Measurements from ENCODE around the gene PLCD3. TPM values are rescaled to one million over a fixed set of nuclear protein-coding genes. Genes with fewer than 3 reads are reported as not detected.
A peak's percentile ranks its signal among the peaks of the same experiment; 100 is the strongest.

Gene PLCD3
- total RNA-seq, 1 donor from 2014 or later = 6.2 TPM

GRCh38 chr17:45098869-45099616 lies 33.3 kb downstream of the PLCD3 start:
- H3K27me3 Mint-ChIP-seq (ENCODE audit: unreplicated experiment) = no peaks in the 10 kb centered on the region
- no peaks in the 10 kb centered on the region for H3K36me3 Mint-ChIP-seq (ENCODE audit: unreplicated experiment)
- H3K9me3 Mint-ChIP-seq (ENCODE audit: unreplicated experiment) = no peaks in the 10 kb centered on the region
- peaks cover 14% of the 10 kb centered on the region for H3K4me1 Mint-ChIP-seq (ENCODE audit: low read depth, unreplicated experiment)
- H3K4me3 Mint-ChIP-seq (ENCODE audit: unreplicated experiment) = no peak overlapping the region
- DNase-seq = peak; percentile 95
- no peak overlapping the region for H3K27ac Mint-ChIP-seq (ENCODE audit: unreplicated experiment)
- peak; percentile 84 for TF ChIP-seq CTCF (IDR thresholded peaks at IDR 0.05; ENCODE audit: partially characterized antibody, unreplicated experiment)

GRCh38 chr17:45098081-45098868 lies 34.0 kb downstream of the PLCD3 start:
- Mint-ChIP-seq H3K27me3 (ENCODE audit: unreplicated experiment) (no peaks in the 10 kb centered on the region), H3K27ac (ENCODE audit: unreplicated experiment) (no peak overlapping the region), H3K4me3 (ENCODE audit: unreplicated experiment) (no peak overlapping the region), H3K4me1 (ENCODE audit: low read depth, unreplicated experiment) (peaks cover 14% of the 10 kb centered on the region), H3K36me3 (ENCODE audit: unreplicated experiment) (no peaks in the 10 kb centered on the region), H3K9me3 (ENCODE audit: unreplicated experiment) (no peaks in the 10 kb centered on the region)
- no peak for DNase-seq
- TF ChIP-seq CTCF (IDR thresholded peaks at IDR 0.05; ENCODE audit: partially characterized antibody, unreplicated experiment) = no peak

- no peaks in the 10 kb centered on the region for H3K36me3 Mint-ChIP-seq (ENCODE audit: unreplicated experiment)
- TF ChIP-seq CTCF (IDR thresholded peaks at IDR 0.05; ENCODE audit: partially characterized antibody, unreplicated experiment) = no peak
These were observed 35.4 kb downstream of the PLCD3 start for GRCh38 chr17:45096926-45097325.

GRCh38 chr17:45096141-45096540 lies 36.2 kb downstream of the PLCD3 start:
- no peaks in the 10 kb centered on the region for H3K27me3 Mint-ChIP-seq (ENCODE audit: unreplicated experiment)

More at GRCh38 chr17:45096926-45097325, 35.4 kb downstream of the PLCD3 start:
- no peaks in the 10 kb centered on the region for H3K27me3 Mint-ChIP-seq (ENCODE audit: unreplicated experiment)
- no peaks in the 10 kb centered on the region for H3K9me3 Mint-ChIP-seq (ENCODE audit: unreplicated experiment)
- no peak for DNase-seq
- no peak overlapping the region for H3K4me3 Mint-ChIP-seq (ENCODE audit: unreplicated experiment)
- peaks cover 9% of the 10 kb centered on the region for H3K4me1 Mint-ChIP-seq (ENCODE audit: low read depth, unreplicated experiment)
- no peak overlapping the region for H3K27ac Mint-ChIP-seq (ENCODE audit: unreplicated experiment)

More at GRCh38 chr17:45096141-45096540, 36.2 kb downstream of the PLCD3 start:
- Mint-ChIP-seq H3K9me3 (ENCODE audit: unreplicated experiment) (no peaks in the 10 kb centered on the region), H3K4me1 (ENCODE audit: low read depth, unreplicated experiment) (peaks cover 5% of the 10 kb centered on the region), H3K4me3 (ENCODE audit: unreplicated experiment) (no peak overlapping the region), H3K27ac (ENCODE audit: unreplicated experiment) (no peak overlapping the region), H3K36me3 (ENCODE audit: unreplicated experiment) (no peaks in the 10 kb centered on the region)
- no peak for DNase-seq
- TF ChIP-seq CTCF (IDR thresholded peaks at IDR 0.05; ENCODE audit: partially characterized antibody, unreplicated experiment) = no peak

All from glutamatergic neuron (in vitro differentiated cells).